Superior temporal gyrus (tissue), 1 donor: ENCODE results near the gene NRXN2.
"Not testable (repeated sequence)": the region's sequence is repeated elsewhere in the genome, so short reads cannot be mapped to it uniquely, and the experiment has no call there.

Source experiments
- DNase-seq: peaks from one replicate; pipeline ENCODE4 v3.0.0-alpha.2; 2016; ENCODE audit errors: extremely low spot score

Gene NRXN2

DNA sequence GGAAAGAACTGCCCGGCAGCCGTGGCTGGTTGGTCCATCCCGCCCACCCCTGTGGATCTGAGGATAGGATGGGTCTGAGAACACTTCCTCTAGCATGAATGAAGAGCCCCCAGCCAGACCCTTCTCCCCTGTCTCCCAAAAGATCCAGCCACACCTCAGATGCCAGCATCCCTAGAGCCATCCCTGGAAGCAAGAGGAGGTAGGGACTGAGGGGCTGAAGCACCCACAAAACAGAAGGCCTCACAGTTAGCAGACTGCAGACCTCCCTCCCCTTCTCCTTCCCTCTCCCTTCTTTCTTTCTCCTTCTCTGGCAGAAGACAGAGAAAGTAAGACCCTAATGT is 1.7 kb downstream of the NRXN2 start:
- no peak for DNase-seq

- DNase-seq = no peak
Measured at GRCh38 chr11:64720640-64721358, 2.2 kb downstream of the NRXN2 start.

GRCh38 chr11:64720167-64720566 is 2.8 kb downstream of the NRXN2 start:
- DNase-seq = no peak

DNA sequence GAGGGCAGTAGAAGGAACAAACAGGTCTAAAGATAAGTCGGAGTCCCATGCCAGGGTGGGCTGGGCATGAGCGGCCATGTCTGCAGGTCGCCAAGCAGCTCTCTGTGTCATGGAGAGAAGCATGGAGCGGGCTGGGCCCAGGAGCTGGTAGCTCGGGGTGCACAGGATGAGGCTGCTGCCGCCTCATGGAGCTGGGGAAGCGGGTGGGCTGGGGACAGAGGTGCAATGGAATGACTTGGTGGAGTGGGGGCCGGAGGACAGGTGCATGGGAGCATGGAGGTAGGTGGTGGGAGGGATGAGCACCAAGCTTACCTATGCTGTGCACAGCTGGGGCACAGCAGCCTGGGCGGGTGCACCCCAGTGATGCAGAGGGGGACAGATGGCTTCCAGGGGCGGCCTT is 3.6 kb downstream of the NRXN2 start:
- no peak for DNase-seq

DNA sequence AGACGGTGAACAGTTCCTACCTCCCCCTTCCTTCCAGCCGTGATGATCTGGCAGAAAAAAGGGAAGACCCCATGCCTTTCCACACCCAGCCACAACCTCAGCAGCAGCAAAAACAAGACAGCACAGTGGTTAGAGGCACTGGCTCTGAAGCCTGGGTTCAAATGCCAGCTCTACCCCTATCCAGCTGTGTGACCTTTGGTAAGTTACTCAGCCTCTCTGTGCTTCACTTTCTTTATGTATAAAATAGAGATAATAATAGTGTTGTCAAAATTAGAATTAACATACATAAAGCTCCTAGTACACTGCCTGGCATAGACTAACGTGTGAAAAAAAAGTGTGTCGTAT is 4.2 kb downstream of the NRXN2 start:
- DNase-seq = no peak

DNA sequence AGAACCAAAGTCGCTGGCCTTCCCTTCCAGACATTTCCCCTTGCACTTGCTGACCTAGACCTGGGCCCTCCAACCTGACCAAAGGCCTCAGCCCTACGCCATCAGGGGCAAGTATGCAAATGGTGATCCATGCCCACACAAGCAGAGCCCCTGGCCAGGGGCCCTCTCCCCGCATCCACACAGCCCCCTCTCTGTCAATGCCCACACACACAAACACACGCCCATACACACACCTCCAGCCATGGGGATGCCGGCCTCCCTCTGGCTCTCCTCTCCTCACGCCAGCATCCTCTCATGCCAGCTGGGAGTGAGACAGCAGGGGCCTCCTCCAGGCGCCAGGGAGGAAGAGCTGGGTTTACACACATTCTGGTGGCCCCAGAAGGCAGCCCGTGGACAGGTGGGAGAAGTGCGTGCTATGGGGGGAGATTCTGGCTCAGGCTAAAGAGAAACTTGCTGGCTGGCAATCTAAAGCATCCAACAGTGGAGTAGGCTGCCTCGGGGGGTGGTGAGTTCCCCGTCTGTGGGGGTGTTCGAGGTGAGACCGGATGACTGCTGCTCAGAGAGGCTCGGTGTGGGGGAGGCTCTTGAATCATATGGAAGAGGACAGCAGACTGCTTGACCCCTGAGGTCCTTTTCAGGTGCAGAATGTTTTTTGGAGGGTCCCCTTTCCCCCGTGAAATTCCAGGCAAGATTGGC is 4.8 kb downstream of the NRXN2 start:
- no peak for DNase-seq

GRCh38 chr11:64717268-64717578 is 5.8 kb downstream of the NRXN2 start:
- no peak for DNase-seq

- no peak for DNase-seq
Measured at GRCh38 chr11:64716473-64717267, 6.3 kb downstream of the NRXN2 start.

GRCh38 chr11:64715756-64716472 is 7.1 kb downstream of the NRXN2 start:
- DNase-seq = no peak

DNA sequence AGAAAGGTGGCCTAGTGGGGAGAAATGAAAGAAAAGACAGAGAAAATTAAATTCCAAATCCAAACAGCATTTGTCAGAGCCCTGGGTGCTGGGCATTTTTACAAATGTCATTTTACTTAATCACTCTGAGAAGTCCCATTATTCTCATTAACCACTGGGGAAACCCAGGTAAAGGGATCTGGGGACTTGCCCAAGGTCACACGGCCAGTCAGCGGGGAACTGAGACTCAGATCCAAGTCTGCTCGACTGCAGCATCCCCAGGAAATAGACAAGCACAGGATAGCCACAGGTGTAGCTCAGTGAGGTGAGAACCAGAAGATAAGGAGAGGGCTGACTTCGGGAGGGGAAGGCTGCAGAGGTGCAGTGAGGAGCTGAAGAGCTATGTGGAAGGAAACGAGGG is 7.9 kb downstream of the NRXN2 start:
- DNase-seq = no peak

DNA sequence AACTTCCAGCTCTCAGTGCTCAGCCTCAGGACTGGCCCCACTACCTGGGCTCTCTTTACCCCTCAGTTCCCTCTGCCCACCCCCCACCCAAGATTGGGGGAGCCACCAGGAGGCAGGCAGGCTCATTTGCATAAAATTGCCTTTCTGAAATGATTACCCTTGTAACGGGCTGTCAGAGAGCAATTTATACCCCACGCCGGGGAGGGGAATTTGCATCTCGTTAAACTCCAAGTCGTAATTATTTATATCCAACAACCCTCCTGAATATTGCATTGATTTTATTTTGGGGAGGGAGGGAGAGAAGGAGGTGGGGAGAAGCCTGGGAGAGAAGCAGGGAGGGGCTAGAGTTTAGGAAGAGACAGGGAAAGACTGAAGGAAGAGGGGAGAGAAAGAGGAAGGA is 8.3 kb downstream of the NRXN2 start:
- no peak for DNase-seq

DNA sequence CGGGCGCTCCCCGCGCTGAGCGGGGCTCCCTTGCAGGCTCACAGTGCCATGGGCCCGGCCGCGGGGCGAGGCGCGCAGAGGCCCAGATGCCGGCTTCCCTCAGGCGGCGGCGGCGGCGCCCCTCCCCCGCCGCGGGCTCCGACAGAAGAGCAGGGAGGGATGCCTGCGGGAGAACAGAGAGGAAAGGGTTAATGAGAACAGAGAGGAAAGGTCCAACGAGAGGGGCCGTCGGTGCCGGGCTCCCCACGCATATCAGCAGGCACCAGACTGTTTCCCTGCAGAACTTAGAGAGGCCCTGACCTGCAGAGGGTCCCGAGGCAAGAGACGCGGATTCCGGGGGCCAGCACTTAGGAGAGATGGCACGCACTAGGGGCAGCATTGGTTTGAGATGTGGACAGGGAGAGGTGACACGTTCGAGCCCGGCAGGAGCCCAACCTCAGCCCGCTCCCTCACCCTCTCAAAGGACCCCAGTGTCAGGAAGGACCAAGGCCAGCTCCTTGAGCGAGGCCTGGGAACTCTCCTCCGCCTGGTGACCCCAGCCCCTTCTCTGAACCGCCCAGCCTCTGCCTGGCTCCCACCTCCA is 9.1 kb downstream of the NRXN2 start:
- no peak for DNase-seq

DNA sequence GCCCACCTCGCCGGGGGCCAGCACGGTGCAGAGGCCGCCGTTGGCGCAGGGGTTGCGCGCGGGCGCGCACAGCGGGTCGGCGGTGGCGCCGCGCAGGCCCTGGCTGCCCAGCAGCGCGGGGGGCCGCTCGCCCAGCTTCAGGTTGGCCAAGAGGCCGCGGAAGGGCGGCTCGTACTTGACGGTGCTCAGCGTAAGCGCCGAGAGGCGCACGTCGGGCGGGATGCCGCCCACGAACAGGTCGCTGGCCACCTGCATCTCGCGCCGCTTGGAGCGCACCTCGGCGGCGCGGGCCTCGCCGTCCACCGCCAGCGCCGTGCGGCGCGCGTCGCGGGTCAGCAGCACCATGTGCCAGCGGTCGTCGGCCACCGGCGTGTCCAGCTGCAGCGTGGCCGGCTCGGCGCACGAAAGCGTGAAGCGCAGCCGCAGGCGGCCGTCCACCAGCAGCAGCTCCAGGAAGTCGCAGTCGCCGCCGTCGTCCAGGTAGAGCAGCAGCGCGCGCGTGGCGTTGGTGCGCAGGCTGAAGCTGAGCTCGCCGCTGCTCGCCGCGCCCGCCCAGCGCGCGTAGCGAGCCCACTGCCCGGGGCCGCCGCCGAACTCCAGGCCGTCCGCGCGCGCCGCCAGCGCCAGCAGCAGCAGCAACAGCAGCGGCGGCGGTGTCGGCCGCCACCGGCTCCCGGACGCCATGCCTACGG is 9.8 kb downstream of the NRXN2 start:
- DNase-seq = no peak

DNA sequence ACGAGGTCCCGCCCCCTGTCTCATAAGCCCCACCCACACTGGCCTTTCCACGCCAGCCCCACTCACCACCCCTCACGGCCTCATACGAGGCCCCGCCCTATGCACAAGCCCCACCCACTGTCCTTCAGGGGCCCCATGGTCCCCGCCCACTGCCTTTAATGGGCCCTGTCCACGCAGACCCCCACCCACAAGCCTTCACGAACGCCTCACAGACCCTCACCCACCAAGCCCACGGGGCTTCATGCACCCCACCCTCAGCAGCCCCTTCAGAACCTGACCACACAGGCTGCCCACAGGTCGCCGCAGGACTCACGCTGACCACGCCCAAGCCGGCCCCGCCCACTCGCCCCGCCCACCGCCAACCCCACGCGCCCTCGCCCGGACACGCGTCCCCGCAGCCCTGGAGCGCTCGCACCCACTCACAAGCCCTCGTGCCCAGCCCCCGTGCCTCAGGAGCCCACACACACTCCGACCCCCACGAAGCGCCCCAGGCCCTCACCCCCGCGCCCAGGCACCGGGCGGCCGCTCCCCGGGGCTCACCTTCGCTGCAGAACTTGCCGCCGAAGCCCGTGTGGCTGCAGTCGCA is 10.5 kb downstream of the NRXN2 start:
- DNase-seq = no peak

DNA sequence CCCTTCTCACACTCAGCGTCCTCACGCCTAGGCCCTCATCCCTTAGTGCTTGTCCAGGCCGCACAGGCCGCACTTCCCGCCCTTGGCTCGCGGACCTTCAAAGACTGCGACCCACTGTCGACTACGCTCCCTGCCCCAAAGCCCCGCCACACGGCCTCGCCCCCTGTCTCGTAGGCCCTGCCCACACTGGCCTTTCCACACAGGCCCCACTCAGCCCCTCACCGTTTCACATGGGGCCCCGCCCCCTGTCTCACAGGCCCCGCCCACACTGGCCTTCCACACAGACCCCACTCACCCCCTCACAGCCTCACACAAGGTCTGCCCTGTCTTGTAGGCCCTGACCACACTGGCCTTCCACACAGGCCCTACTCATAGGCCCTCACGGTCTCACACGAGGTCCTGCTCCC is 11.0 kb downstream of the NRXN2 start:
- no peak for DNase-seq

- no peak for DNase-seq
Measured at GRCh38 chr11:64711138-64711955, 11.7 kb downstream of the NRXN2 start.

DNA sequence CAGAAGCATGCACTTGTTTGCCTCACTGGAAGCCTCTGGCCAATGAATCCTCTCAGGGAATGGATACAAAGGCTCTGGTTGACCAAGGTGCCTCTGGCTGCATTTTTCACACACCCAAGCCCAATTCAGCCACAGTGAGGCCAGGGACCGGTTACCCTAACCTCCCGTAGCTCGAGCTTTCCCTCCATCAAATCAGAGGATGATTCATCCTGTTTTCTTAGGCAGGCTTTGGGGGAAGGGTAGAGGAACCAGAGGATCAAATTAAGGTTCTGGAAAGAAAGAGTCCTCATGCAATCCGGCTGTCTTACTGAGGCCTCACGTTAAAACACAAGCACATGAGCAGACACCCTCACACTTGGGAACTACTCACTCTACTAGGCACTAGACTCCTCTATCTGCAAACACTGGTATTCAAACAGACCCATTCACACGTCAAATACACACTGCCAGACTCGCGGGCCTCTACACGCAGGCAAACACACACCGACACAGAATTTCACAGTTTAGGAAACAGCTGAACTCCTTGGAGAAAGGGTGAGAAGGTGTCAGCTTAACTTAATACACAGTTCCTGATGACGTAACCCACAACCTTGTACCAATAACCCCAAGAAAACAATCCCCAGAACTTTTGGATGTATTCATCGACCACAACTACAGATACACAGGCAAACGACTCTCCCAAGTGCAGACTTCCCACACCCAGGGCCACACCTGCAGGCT is 12.4 kb downstream of the NRXN2 start:
- DNase-seq = no peak

DNA sequence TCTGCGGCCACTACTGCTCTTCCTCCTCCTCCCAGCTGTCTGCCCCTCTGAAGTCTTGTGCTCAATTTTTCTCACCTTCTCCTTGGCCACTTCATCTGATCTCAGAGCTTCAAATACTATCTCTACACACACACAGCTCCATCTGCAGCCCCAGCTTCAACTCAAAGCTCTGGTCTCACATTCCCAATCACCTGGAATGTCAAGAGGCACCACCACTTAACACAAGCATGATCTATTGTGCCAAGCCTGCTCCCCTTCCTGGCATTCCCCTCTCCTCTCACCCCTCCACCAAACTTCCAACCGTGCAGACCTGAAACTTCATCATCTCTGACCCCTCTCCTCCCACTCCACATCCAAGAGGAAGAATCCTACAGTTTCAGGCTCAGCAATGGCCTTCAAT is 17.5 kb downstream of the NRXN2 start:
- no peak for DNase-seq

GRCh38 chr11:64703048-64703447 is 19.9 kb downstream of the NRXN2 start:
- no peak for DNase-seq

- DNase-seq = not testable (repeated sequence)
Measured at GRCh38 chr11:64701956-64702355, 21.0 kb downstream of the NRXN2 start.
